Measurements from ENCODE around the gene TGFBR2. TPM values are rescaled to one million over a fixed set of nuclear protein-coding genes. Genes with fewer than 3 reads are reported as not detected.

Gene TGFBR2
- total and polyA plus RNA-seq, 10 of the 15 experiments (the other 5 are each of a cell fraction or from before 2014, with no cell fraction given), result 0.02 to 0.98 (median 0.18) TPM; not detected in 1

GRCh38 chr3:30664459-30664858 lies 58.1 kb downstream of the TGFBR2 start:
- intact Hi-C loops (cut with micrococcal nuclease; ENCODE audit: unreplicated experiment), result no loop called here
- CTCF ChIA-PET, result no interaction called here
- no peak overlapping the region for H3K4me3 ChIP-seq
- H4K20me1 ChIP-seq (ENCODE audit: control insufficient read depth, insufficient read depth), result no peaks in the 10 kb centered on the region
- in situ Hi-C loops (cut with MboI), result no loop called here
- RAD21 ChIA-PET (ENCODE audit: unreplicated experiment), result no interaction called here
- FAIRE-seq, result no peak
- no peak for TF ChIP-seq RAD21 (IDR thresholded peaks at IDR 0.05; ENCODE audit: insufficient read depth, low read depth, low read length)
- no peak for TF ChIP-seq BRCA1 (IDR thresholded peaks at IDR 0.05; ENCODE audit: low read depth, low read length)
- no peak for TF ChIP-seq BCL11A (IDR thresholded peaks at IDR 0.05; ENCODE audit: low read depth, low read length)
- no peak for TF ChIP-seq PAX8 (IDR thresholded peaks at IDR 0.05)
- no peak for TF ChIP-seq PML (IDR thresholded peaks at IDR 0.05; ENCODE audit: low read length)
- no peak for TF ChIP-seq ATF3 (IDR thresholded peaks at IDR 0.05; ENCODE audit: borderline replicate concordance, extremely low read depth, low read depth, low read length)
- no peak for TF ChIP-seq KAT2A (conservative IDR thresholded peaks at IDR 0.05; ENCODE audit: control insufficient read depth, low read depth, low read length)
- TF ChIP-seq POLR2AphosphoS2 (IDR thresholded peaks at IDR 0.05; ENCODE audit: low read depth, low read length), result no peak
- no peak for TF ChIP-seq TAF1 (IDR thresholded peaks at IDR 0.05; ENCODE audit: borderline replicate concordance, low read depth, low read length)
- TF ChIP-seq ZBTB4 (CRISPR knock-in tag; IDR thresholded peaks at IDR 0.05), result no peak
- H3K4me2 ChIP-seq (ENCODE audit: control insufficient read depth, insufficient read depth), result no peak overlapping the region
- H3K36me3 ChIP-seq (ENCODE audit: control insufficient read depth in 2 of 2, insufficient read depth in 2 of 2, low read length in 1 of 2), result no peaks in the 10 kb centered on the region
- no peak for ATAC-seq
- H2AFZ ChIP-seq (ENCODE audit: control insufficient read depth, low read depth, low read length), result no peak overlapping the region
- no peak overlapping the region for H3K9ac ChIP-seq (ENCODE audit: control insufficient read depth, insufficient read depth, low read length)
- no peaks in the 10 kb centered on the region for H3K79me2 ChIP-seq (ENCODE audit: control insufficient read depth, insufficient read depth, low read length)
- no peaks in the 10 kb centered on the region for H3K9me3 ChIP-seq (replicated peaks; ENCODE audit: control insufficient read depth, insufficient read depth, low read length)
- SMC1A ChIA-PET (ENCODE audit: uncharacterized antibody, unreplicated experiment), result interaction anchor here (1.0 kb wide), 1 partner anchor 14 kb away, joined by 3 read pairs; no protein-coding TSS in a partner anchor
- no peak overlapping the region for H3K27ac ChIP-seq (ENCODE audit: control insufficient read depth, insufficient read depth)
- POLR2A ChIA-PET, result no interaction called here
- WGBS (ENCODE audit: insufficient coverage, insufficient replicate concordance, low lambda C conversion rate, missing lambda C conversion rate), result 91% methylated on average over 8 of the region's 8 CpGs
- peaks cover 2% of the 10 kb centered on the region; the same call in 1 of the 2 replicates for H3K4me1 ChIP-seq (ENCODE audit: control insufficient read depth, insufficient read depth, low read length)
- no peaks in the 10 kb centered on the region for H3K27me3 ChIP-seq (replicated peaks in 1 of 2; ENCODE audit: control insufficient read depth in 2 of 2, insufficient read depth in 2 of 2, low read length in 1 of 2)
- DNase-seq (ENCODE audit: low read depth, low spot score), result no peak
- BruUV-seq (replicated peaks), result no TSS peak
